Measurements from ENCODE around the gene INO80C.

INO80C gene

DNA sequence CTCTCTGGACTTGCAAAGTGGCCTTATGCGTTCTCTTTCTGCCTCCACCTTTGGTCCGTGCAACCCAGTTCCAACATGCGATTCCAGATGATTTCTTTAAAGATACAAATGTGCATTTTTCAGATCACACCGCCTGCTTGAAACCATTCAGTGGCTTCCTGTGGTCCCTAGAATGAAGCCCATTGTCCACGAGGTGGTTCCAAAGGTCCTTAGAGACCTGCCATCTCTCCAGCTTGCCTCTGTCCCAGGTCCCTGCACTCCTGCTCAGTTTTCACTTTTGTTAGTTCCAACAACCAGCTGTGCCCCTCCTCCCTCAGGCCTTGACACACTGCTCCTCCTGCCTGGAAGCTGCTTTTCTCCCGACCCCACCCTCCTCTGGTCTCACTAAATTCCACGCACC is 3.6 kb upstream of the INO80C start:
- Histone ChIP-seq H3K4me2 (ENCODE audit: insufficient read depth, low read length) (no peak overlapping the region), H3K4me3 (ENCODE audit: low read depth in 1 of 2, low read length in 2 of 2) (no peak overlapping the region), H3K9ac (ENCODE audit: low read depth, low read length) (no peak overlapping the region), H3K9me3 (ENCODE audit: insufficient read depth, low read length, severe bottlenecking) (no peaks in the 10 kb centered on the region), H3K27me3 (ENCODE audit: insufficient read depth, low read length, poor library complexity) (peaks cover 1% of the 10 kb centered on the region), H3K79me2 (ENCODE audit: insufficient read depth, low read length) (peaks cover 6% of the 10 kb centered on the region), H3K4me1 (ENCODE audit: insufficient read depth, low read length) (peaks cover 15% of the 10 kb centered on the region), H2AFZ (ENCODE audit: low read depth, low read length) (no peak overlapping the region), H3K36me3 (ENCODE audit: insufficient read depth, low read length) (no peaks in the 10 kb centered on the region), H3K27ac (ENCODE audit: low read length) (no peak overlapping the region), H4K20me1 (ENCODE audit: insufficient read depth, low read length) (no peaks in the 10 kb centered on the region)
- DNase-seq (no peak), ATAC-seq (ENCODE audit: insufficient read depth, low read depth) (no peak)
- no peak for TF ChIP-seq EZH2 (IDR thresholded peaks at IDR 0.05; ENCODE audit: borderline replicate concordance, low read depth, low read length, severe bottlenecking)
- TF ChIP-seq, protein P1, sequence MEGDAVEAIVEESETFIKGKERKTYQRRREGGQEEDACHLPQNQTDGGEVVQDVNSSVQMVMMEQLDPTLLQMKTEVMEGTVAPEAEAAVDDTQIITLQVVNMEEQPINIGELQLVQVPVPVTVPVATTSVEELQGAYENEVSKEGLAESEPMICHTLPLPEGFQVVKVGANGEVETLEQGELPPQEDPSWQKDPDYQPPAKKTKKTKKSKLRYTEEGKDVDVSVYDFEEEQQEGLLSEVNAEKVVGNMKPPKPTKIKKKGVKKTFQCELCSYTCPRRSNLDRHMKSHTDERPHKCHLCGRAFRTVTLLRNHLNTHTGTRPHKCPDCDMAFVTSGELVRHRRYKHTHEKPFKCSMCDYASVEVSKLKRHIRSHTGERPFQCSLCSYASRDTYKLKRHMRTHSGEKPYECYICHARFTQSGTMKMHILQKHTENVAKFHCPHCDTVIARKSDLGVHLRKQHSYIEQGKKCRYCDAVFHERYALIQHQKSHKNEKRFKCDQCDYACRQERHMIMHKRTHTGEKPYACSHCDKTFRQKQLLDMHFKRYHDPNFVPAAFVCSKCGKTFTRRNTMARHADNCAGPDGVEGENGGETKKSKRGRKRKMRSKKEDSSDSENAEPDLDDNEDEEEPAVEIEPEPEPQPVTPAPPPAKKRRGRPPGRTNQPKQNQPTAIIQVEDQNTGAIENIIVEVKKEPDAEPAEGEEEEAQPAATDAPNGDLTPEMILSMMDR (IDR thresholded peaks at IDR 0.05; ENCODE audit: borderline replicate concordance, extremely low read depth, low read length, poor library complexity, severe bottlenecking): no peak

DNA sequence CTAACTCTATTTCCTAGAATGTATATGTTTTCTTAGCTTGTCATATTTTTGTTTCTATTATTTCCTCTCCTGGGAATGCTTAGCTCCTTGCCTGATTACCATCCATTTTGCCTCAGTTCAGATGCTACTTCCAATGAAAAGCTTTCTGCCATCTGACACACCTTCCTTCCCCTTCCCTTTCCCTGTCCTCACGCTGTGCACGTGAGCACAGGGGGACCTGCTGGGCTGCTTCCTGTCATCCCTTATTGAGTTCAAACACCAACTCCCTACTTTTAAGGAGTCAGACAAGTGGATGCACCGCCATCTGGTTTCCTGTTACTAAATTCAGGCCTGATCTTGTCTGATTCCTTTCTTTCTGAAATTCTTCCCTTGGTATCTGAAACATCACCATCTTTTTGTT is 2.4 kb upstream of the INO80C start:
- Histone ChIP-seq H3K9me3 (ENCODE audit: insufficient read depth, low read length, severe bottlenecking) (no peaks in the 10 kb centered on the region), H2AFZ (ENCODE audit: low read depth, low read length) (no peak overlapping the region), H4K20me1 (ENCODE audit: insufficient read depth, low read length) (no peaks in the 10 kb centered on the region), H3K36me3 (ENCODE audit: insufficient read depth, low read length) (no peaks in the 10 kb centered on the region), H3K27me3 (ENCODE audit: insufficient read depth, low read length, poor library complexity) (no peaks in the 10 kb centered on the region), H3K4me1 (ENCODE audit: insufficient read depth, low read length) (peaks cover 26% of the 10 kb centered on the region), H3K4me3 (ENCODE audit: low read depth in 1 of 2, low read length in 2 of 2) (no peak overlapping the region), H3K27ac (ENCODE audit: low read length) (no peak overlapping the region), H3K9ac (ENCODE audit: low read depth, low read length) (no peak overlapping the region), H3K79me2 (ENCODE audit: insufficient read depth, low read length) (peaks cover 10% of the 10 kb centered on the region), H3K4me2 (ENCODE audit: insufficient read depth, low read length) (no peak overlapping the region)
- no peak for ATAC-seq (ENCODE audit: insufficient read depth, low read depth)
- DNase-seq: no peak
- TF ChIP-seq EZH2 (IDR thresholded peaks at IDR 0.05; ENCODE audit: borderline replicate concordance, low read depth, low read length, severe bottlenecking): no peak
- TF ChIP-seq, protein P1 (IDR thresholded peaks at IDR 0.05; ENCODE audit: borderline replicate concordance, extremely low read depth, low read length, poor library complexity, severe bottlenecking): no peak

DNA sequence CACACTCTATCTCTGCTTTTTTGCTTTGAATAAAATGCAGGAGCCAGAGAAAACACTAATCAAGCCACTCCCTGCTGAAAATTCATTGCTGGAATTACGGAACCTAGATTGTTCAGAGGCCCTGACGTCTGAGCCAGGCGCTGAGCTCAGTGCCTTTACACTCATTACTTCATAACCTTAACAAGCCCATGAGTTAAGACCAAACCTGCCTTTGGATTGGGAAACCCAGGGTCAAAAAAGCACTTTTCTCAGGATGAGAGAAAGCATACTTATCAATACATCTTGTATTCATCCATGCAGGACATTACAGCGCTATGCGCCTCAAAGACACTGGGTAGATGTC is 762 bp downstream of the INO80C start:
- peak overlapping the region; percentile 69 for H3K9ac ChIP-seq (ENCODE audit: low read depth, low read length)
- peak overlapping the region; percentile 82 for H2AFZ ChIP-seq (ENCODE audit: low read depth, low read length)
- H4K20me1 ChIP-seq (ENCODE audit: insufficient read depth, low read length): no peaks in the 10 kb centered on the region
- no peaks in the 10 kb centered on the region for H3K27me3 ChIP-seq (ENCODE audit: insufficient read depth, low read length, poor library complexity)
- TF ChIP-seq, protein P1 (IDR thresholded peaks at IDR 0.05; ENCODE audit: borderline replicate concordance, extremely low read depth, low read length, poor library complexity, severe bottlenecking): no peak
- no peak for TF ChIP-seq EZH2 (IDR thresholded peaks at IDR 0.05; ENCODE audit: borderline replicate concordance, low read depth, low read length, severe bottlenecking)
- H3K27ac ChIP-seq (ENCODE audit: low read length): peak overlapping the region; percentile 95
- H3K4me3 ChIP-seq (ENCODE audit: low read depth in 1 of 2, low read length in 2 of 2): peak overlapping the region; percentile 24 to 63; a peak in 3 of 4 replicates
- H3K4me1 ChIP-seq (ENCODE audit: insufficient read depth, low read length): peaks cover 26% of the 10 kb centered on the region
- H3K4me2 ChIP-seq (ENCODE audit: insufficient read depth, low read length): peak overlapping the region; percentile 65
- H3K36me3 ChIP-seq (ENCODE audit: insufficient read depth, low read length): no peaks in the 10 kb centered on the region
- ATAC-seq (ENCODE audit: insufficient read depth, low read depth) (peak; percentile 41), DNase-seq (no peak)
- H3K79me2 ChIP-seq (ENCODE audit: insufficient read depth, low read length): peaks cover 10% of the 10 kb centered on the region
- H3K9me3 ChIP-seq (ENCODE audit: insufficient read depth, low read length, severe bottlenecking): no peaks in the 10 kb centered on the region

All from DND-41 (cell line).